Activated CD8-positive, alpha-beta memory T cell treated with anti-CD3 and anti-CD28 coated beads for 48 hours (primary cell): ENCODE data around the gene SBK2.
"Not testable (repeated sequence)": the region's sequence is repeated elsewhere in the genome, so short reads cannot be mapped to it uniquely, and the experiment has no call there.

ENCODE experiments used
- DNase-seq, 3 experiments: peaks; one replicate each; pipeline ENCODE4 v3.0.0-alpha.2; 2020; ENCODE audit warnings: low read depth in 2 of 3, low spot score in 2 of 3

SBK2 gene, protein sequence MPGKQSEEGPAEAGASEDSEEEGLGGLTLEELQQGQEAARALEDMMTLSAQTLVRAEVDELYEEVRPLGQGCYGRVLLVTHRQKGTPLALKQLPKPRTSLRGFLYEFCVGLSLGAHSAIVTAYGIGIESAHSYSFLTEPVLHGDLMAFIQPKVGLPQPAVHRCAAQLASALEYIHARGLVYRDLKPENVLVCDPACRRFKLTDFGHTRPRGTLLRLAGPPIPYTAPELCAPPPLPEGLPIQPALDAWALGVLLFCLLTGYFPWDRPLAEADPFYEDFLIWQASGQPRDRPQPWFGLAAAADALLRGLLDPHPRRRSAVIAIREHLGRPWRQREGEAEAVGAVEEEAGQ

DNA sequence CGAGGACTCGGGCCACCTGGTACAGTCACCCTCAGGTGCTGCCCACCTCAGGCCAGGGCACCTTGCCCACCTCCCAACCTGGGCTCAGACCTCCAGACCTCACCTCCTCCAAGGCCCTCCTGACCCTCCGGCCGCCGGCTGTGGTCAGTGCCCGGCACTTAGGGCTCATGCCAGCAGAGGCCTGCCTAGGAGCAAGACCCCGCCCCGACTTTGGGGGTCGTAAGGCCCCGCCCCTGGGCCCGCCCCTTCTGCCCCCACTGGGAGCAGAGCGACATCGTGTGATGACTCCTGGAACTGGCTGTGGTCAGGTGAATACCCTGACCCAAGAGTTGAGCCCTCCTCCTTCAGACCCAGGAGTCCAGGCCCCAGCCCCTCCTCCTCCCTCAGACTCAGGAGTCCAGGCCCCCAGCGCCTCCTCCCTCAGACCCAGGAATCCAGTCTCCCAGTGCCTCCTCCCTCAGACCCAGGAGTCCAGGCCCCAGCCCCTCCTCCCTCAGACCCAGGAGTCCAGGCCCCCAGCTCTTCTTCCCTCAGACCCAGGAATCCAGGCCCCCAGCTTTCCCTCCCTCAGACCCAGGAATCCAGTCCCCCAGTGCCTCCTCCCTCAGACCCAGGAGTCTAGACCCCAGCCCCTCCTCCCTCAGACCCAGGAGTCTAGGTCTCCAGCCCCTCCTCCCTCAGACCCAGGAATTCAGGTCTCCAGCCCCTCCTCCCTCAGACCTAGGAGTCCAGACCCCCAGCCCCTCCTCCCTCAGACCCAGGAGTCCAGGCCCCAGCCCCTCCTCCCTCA lies at the start of gene SBK2:
Gene SBK2 (minus strand): TSS at position 183 of the 790 bp plus-strand sequence. CDS start 839 bp downstream, outside the sequence.
- DNase-seq: no peak

DNA sequence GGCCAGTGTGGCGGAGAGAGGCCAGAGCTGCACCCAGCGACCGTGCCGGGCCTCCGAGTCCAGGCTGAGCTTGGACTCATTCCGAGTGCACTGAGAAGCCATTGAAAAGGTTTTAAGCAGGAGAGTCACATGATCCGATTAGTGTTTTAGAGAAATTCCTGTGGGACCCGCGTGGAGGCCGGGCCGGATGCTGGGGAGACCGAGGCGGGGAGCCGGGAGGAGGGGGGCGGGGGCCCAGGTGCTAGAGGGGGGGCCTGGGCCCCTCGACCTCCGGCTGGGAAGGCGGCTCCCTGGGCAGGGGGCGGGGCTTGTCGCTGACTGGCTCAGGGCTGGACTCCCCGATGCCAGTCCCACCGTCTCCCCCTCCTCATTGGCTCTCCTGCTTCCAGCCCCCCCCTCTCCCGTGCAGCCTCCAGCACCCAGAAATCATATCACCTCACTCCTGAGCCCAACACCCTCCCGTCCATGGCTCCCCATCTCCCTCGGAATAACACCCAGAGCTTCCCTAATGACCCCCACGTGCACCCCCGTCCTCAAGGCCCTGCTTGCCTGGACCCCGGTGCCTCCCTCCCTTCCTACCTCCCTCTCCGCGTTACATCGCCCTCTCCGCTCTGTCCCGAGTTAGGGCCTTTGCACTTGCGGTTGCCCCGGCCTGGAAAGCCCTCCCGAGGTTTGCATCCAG lies 48.9 kb upstream of the SBK2 start:
- DNase-seq: no peak

DNA sequence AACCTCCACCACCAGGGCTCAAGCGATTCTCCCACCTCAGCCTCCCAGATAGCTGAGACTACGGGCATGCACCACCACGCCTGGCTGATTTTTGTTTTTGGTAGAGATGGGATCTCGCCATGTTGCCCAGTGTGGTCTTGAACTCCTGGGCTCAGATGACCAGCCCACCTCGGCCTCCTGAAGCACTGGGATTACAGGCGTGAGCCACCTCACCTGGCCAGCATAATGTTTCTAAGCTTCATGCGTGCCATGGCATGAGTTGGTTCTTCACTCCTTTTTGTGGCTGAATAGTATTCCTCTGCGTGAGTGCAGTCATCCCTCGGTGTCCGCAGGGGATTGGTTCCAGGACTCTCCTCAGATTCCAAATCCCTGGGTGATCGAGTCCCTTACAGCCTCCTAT lies 47.9 kb upstream of the SBK2 start:
- DNase-seq: no peak

DNA sequence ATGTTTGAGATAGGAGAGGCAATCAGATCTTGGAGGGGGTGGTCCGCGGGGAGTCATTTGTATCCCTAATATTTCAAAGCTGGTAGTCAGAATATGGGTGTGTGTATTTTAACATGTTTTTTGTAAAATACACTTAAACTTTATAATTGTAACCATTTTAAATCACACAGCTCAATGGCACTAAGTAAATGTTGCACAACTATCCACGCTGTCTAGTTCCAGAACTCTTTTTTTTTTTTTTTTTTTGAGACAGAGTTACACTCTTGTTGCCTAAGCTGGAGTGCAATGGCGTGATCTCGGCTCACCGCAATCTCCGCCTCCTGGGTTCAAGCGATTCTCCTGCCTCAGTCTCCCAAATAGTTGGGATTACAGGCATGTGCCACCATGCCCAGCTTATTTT lies 47.0 kb upstream of the SBK2 start:
- DNase-seq: not testable (repeated sequence)

DNA sequence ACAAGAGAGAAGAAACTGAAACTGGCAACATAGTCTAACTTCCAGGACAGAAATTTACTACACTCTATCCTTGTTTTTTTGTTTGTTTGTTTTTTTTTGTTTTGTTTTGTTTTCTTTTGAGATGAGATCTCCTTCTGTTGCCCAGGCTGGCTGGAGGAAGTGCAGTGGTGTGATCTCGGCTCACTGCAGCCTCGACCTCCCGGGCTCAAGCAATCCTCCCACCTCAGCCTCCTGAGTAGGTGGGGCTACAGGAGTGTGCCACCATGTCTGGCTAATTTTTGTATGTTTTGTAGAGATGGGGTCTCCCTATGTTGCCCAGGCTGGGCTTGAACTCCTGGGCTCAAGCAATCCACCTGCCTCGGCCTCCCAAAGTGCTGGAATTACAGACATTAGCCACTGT lies 45.4 kb upstream of the SBK2 start:
- DNase-seq: not testable (repeated sequence)

DNA sequence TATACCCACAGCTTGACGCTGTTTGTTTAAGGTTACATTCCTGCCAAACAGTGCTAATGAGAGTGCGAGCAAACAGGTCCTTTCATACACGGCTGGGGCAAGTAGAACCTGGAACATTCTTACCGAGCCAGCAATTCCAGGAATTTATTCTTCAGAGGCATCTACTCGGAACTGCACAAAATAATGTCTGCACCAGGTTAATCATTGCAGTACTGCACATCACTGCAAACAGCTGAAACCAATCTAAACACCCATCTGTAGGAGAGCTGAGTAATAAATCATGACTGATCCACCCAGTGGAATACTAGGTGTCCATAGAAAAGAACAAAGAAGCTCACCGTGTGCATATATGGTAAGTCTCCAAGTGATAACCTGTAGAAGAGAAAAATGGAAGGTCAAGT lies 44.9 kb upstream of the SBK2 start:
- no peak for DNase-seq

DNA sequence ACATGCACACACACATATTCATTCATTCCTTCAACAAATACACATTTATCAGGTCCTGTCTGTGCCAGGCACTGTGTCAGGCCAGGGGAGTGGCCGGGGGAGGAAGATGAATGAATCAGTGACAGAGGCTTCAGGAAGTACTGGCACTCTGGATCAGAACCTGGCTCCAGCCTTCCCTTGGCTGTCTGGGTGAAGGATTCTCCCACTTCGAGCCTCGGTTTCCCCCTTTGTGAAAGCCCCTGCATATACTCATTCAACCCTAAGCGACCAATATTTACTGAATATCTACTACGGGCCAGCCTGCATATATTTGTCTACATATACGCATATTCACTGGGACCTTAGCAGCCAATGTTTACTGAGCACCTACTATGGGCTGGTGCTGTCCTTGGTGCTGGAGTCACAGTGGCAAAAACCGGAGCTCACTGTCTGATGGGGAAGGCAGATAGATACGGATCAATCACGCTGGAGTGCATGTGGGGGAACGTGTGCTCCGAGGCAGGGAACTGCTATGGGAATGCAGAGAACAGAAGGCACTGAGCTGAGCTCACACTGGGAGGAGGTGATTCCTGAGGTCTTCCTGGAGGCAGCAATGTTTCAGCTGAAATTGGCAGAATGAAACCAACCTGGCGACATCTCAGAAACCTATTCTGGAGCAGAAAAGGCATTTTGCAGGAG lies 44.4 kb upstream of the SBK2 start:
- DNase-seq: no peak

DNA sequence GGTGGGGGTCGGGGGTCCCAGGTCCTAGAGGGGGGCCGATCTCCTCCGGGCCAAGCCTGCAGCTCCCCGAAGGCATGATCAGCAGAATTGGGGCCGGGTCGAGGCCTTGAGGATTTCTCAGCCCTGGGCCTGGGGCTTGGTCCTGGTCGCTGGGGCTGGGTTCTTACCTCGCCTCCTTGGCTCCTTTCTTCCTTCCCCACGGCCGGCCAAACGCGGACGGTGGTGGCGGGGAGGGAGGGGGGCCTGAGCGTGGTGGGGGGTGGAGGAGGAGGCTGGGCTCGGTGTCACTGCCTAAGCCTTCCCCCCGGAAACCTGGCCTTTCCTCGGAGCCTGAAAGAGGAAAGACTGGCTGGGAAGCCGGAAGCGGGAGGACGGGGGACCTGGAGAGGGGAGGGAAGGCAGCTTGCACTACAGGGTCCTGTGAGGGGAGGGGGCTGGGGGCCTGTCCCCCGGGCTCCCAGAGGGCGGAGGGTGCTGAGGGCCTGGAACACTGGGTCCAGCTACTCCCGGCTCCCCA lies 43.8 kb upstream of the SBK2 start, which contains the start of gene ZNF579:
Gene ZNF579 (minus strand): TSS at position 221 of the 517 bp plus-strand sequence. CDS start 1,209 bp downstream, outside the sequence.
- DNase-seq: peak; percentile 45 to 67 (median 62)

DNA sequence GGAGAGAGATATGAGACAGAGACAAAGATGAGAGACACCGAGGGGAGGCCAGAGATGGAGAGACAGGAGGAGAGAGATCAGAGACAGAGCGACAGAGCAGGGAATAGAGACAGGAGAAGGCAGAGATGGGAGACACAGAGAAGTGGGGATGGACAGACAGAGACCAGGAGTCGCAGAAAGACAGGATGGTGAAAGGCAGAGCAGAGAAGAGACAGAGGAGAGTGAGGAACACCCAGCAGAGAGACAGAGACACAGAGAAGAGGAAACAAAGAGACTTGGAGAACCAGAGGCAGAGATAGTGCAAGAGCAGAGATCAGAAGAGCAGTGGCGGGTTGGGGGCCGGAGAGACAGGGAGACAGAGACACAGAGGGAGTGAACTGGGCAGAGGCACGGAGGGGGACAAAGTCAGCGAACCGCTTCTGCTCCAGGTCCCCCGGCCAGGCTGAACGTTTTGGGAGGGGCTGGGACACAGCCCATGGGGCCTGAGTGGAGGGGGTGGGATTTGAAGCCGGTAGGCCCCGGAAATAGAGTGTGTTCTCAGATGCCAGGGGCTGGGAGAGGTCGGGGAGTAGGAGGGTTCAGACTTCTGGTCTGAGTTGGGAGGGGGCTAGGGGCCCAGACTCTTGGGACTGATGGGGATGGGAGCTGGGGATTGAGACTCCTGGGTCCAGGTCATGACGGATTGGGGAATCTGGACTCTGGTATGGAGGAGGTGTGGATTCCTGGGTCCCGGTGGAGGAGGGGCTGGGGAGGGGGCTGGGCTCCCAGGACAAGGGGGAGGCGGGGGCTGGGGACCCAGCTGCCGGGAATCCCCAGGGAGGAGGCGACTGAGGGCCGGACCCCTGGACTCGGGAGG lies 43.1 kb upstream of the SBK2 start:
- DNase-seq: no peak

DNA sequence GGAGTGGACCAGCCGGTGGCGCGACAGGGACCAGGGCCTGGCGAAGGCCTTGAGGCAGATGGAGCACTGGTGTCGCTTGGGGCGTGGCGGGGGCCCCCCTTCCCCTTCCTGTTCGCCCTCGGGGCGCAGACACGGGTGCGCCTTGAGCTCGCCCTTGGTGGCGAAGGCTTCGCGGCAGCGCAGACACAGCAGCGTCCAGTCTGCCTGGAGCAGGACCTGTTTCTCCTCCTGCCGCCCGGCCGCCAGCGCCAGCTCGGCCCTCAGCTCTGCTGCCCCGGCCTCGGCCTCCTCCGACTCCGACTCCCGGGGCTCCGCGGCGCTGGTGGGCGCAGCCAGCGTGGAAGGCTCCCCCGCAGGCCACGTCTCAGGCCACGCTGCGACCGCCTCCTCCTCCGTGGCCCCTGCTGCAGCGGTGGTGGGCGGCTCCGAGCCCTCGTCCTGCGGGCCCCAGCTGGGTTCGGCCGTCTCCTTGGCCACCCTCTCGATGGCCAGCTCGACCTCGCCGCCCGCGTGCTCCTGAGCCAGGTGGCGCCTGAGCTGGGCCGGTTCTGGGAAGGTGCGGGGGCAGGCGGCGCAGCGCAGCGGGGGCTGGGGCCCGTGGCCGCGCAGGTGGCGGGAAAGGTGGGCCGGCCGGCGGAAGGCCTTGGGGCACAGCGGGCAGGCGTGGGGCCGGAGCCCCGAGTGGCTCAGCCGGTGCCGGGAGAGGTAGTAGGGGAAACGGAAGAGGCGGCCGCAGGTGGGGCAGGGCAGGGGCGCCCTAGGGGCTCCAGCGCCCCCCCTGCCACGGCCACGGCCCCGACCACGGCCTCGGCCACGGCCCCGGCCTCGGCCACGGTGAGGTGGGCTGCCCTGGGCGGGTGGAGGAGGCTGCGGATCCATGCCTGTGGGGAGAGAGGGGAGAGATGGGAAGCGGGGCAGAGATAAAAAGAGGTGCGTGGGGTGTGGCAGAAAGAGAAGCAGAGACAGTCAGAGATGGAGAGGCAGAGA lies 42.1 kb upstream of the SBK2 start:
- DNase-seq: no peak

DNA sequence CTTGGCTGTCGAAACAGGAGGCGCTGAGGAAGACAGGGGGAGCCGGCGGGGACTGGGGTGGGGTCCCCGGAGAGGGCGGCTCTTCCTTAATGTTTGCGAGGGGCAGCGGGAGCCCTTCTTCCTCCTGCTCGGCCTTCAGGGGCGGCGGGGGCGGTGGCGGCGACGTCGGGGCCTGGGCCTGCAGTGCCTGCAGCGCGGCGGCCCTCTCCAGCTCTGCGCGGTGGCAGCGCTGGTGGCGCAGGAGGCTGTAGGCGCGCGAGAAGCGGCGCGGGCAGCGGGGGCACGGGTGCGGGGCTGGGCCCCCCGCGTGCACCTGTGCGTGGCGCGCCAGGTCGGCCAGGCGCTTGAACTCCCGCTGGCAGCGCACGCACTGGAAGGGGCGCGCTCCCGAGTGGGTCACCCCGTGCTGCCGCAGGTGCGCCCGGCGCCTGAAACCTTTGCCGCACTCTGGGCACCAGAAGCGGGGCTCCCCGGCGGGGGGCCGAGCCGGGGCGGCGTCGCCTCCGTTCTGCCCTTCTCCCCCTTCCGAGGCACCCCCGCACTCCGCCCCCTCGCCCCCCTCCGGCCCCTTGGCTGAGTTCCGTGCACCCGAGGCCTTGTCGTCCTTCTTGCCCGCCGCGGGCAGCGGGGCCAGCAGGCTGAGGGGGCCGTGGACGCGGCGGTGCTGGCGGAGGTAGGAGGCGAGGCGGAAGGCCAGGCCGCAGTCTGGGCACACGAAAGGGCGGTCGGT lies 41.3 kb upstream of the SBK2 start:
- DNase-seq: no peak

DNA sequence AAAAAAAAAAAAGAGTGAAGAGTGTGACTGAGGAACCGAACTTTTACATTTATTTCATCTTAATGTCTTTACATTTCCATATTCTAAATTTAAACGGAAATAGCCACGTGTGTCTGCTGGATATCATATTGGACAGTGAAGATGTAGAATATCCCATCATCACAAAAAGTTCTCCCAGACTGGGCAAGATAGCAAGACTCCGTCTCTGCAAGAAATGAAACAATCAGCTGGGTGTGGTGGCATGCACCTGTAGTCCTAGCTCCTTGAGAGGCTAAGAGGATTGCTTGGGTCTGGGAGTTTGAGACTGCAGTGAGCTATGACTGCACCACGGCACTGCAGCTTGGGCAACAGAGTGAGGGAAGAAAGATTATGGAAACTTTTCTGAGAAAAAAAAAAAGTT lies 39.8 kb upstream of the SBK2 start:
- DNase-seq: no peak

DNA sequence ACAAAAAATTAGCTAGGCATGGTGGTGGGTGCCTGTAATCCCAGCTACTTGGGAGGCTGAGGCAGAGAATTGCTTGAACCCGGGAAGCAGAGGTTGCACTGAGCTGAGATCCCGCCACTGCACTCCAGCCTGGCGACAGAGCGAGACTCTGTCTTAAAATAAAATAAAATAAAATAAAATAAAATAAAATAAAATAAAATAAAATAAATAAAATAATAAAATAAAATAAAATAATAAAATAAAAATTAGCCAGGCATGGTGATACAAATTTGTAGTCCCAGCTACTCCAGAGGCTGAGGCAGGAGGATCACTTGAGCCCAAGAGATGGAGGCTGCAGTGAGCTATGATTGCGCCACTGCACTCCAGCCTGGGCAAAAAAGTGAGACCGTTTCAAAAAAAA lies 37.0 kb upstream of the SBK2 start:
- DNase-seq: not testable (repeated sequence)

DNA sequence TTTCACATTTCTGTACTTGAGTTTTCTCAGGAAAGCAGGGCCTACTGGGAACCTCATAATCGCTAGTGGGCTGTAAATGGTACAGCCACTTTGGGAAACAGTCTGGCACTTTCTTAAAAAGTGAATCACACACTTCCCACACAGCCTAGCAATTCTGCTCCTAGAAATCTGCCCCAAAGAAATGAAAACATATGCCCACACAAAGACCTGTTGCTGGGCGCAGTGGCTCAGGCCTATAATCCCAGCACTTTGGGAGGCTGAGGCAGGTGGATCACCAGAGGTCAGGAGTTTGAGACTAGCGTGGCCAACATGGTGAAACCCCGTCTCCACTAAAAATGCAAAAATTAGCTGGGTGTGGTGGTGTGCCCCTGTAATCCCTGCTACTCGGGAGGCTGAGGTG lies 32.5 kb upstream of the SBK2 start:
- DNase-seq: not testable (repeated sequence)

DNA sequence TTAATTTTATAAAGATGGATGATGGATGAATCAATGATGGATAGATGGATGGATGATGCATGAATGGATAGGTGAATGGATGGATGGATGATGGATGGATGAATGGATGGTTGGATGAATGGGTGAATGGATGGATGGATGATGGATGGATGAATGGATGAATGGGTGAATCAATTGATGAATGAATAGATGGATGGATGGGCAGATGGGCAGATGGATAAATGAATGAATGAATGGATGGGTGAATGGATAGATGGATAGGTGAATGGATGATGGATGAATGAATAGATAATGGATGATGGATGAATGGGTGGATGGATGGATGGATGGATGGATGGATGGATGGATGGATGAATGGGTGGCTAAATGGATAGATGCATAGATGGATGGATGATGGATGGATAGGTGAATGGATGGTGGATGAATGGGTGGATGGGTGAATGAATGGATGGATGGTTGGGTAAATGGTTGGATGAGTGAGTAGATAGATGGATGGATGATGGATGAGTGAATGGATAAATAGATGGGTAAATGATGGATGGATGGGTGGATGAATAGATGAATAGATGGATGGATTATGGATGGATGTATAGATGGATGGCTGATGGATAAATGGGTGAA lies 30.9 kb upstream of the SBK2 start:
- DNase-seq: no peak

DNA sequence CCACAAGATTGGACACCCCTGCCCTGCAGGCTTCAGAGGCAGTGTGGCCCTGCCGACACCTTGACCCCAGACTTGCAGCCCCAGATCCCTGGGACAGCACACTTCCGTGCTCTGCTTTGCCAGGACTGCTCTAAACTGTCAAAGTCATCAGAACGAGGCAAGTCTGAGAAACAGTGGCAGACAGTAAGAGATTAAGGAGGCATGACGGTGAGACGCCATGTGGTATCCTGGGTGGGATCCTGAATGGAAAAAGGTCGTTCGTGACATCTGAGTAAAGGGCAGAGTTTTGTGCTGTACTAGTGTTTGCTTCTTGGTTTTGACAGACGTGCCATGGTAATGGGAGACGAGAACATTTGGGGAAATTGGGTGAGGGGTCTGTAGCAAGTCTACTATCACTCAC lies 29.9 kb upstream of the SBK2 start:
- DNase-seq: no peak

DNA sequence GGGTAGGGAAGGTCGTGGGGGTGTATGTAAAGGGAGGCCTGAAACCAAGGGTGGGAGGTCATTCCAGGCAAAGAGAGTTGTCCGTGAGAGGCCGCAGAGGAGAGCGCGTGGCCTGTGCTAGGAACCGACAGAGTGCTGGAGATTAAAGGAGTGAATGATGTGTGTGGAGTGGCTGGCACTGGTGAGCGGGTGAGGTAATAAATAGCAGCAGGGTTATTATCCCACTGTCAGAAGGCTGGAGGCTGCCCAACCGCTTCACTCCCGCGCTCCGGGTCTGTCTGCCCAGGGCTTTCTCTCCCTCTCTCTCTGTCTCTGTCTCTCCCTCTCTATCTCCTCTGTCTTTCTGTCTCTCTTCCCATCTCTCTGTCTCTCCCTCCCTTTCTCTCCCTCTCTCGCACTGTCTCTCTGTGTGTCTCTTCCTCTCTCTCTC lies 26.3 kb upstream of the SBK2 start:
- DNase-seq: no peak

DNA sequence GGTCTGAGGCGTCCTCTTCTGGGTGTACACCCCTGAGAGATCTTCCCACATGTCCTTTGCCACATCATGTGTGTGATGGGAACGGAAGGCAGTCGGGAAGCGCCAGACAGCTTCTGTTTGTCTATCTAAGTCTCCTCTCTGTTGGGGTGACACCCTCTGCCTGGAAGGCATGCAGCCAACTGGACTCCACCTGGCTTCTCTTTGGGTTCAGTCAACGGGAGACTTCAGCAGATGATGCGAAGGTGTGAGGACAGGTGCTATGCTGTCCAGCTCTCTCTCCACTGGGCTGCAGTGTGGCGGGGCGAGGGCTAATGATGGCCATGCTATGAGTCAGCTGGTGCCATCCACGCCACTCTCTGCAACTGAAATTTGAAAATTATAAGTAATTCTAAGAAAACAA lies 22.8 kb upstream of the SBK2 start:
- no peak for DNase-seq
